GM18861 (cell line): ENCODE results near the gene JMJD1C.
"Not testable (repeated sequence)": the region's sequence is repeated elsewhere in the genome, so short reads cannot be mapped to it uniquely, and the experiment has no call there.

Experiments
- ATAC-seq: cut with Tn5 transposase; IDR thresholded peaks from one replicate; pipeline ENCODE4 v1.9.1; 2021; ENCODE audit not compliant: unreplicated experiment

JMJD1C gene

DNA sequence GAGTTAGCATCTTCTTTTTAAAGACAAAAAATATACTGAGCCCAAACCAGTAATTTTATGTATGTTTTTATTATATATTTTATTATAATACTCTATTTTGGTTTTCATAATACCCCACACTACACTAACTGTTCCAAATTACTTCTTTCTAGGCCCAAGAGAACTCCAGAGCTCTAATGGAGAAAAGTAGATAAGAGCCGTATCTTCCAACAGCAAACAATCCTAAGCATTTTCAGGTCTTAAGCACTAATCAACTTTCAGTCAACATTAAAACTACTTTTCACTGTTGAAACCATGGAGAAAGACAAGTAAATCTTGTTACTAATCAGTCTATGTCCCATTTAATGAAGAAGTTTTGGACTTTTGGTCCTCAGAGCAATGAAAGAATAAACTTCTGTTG is 55.1 kb downstream of the JMJD1C start:
- no peak for ATAC-seq

DNA sequence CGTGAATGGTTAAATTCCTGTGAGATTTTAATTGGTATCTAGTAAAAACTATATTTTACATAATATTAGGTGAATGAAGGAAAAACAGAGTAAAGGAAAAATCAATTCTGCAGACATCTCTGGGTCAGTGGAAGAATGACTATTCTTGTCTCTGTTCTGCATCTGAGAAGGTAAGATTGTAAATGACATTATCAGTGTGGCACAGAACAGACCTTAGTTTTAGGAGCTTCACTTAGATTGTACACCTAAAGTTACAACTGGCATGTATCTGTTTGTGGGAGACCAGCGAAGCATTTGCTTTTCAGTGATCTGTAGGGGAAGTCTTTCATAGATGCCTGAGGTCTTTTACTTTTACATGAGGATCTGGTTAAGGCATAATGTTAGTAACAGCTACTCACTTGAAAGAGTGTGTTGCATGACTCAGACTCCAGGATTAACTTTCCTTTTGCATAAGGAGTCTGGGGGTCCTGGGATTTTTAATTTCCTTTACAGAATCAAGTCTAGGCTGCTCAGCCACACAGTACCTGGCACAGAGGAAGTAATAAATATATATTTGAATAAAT is 56.2 kb downstream of the JMJD1C start:
- ATAC-seq: no peak

DNA sequence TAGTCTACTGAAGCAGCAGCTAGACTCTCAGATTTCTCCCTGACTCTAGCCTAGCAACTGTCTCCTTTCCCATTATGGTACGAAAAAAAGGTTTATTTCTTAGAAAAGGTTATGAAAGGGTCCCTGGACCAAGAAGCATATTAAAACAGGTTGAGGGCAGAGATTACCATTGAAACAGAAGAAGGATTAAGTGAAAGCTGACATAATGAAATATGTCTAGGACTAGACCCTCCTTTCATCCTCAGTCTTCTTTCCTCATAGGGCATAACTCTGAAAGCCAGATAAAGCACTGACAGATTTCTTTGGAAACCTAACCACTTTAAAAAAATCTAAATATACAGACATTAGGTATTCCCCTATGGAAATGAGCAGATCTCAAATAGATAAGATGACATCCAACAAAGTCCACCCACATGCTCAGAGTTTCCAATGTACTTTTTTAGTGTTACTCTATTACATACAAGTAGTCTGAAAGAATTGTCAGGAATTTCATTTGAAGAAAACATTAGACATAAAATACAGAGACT is 58.6 kb downstream of the JMJD1C start:
- ATAC-seq: no peak

DNA sequence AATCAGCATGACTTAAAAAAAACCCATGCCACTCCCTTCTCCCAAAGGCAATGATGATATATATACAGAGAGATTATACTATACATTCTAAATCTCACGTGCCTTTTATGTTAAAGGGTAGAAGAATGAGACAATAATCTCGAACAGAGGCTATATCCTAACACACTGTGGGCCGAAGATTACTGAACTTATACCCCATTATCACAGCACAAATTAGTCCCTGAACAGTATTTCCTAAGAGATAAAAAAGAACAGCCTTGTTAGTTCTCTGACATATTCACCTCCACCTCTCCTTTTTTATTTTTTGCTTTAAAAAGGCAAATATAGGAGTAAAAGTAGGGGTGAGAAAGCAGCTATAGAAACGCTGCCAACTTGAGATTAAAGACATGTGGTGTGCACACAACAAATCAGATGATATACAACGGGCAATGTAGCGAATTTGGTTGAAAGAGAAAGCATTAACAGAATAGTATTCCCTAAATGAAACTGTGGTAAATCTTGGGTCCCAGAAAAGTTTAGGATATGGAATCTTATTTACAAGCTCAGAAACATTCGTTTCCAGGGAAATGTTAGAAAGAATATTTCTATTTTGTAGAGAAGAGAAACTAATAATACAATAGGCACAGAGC is 69.5 kb downstream of the JMJD1C start:
- no peak for ATAC-seq

DNA sequence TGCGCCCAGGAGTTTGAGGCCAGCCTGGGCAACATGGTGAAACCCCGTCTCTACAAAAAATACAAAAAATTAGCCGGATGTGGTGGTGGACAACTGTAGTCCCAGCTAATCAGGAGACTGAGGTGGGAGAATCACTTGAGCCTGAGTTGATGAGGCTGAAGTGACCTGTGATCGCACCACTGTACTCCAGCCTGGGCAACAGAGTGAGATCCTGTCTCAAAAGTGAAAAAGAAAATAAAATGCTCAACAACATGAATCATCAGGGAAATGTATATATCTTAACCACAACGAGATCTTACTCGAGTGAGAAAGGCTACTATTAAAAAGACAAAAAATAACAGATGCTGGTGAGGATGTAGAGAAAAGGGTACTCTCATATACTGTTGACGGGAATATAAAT is 72.7 kb downstream of the JMJD1C start:
- no peak for ATAC-seq

DNA sequence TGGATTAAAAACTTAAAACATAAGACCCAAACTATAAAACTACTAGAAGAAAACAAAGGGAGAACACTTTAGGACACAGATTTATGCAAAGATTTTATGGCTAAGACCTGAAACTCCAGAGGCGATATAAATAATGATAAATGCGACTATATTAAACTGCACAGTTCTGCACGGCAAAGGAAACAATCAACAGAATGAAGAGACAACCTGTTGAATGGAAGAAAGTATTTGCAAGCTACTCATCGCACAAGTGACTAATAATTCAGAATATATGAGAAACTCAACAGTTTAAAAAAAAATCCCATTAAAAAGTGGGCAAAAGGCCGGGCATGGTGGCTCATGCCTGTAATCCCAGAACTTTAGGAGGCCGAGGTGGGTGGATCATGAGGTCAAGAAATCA is 73.6 kb downstream of the JMJD1C start:
- ATAC-seq: no peak

DNA sequence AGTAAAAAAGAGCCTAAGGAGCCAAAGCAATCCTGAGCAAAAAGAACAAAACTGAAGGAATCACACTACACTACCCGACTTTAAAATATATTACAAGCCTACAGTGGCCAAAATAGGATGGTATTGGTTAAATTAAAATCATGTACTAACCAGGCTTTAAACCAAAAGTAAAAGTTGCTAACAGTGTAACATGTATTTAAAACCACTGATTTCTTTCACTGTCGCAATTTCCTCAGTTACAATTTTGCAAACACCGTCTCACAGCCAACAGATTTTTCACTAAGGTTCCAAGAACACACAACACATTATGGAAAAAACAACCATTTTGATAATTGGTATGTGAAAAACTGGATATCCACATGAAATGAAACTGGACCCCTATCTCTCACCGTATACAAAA is 74.0 kb downstream of the JMJD1C start:
- ATAC-seq: no peak

DNA sequence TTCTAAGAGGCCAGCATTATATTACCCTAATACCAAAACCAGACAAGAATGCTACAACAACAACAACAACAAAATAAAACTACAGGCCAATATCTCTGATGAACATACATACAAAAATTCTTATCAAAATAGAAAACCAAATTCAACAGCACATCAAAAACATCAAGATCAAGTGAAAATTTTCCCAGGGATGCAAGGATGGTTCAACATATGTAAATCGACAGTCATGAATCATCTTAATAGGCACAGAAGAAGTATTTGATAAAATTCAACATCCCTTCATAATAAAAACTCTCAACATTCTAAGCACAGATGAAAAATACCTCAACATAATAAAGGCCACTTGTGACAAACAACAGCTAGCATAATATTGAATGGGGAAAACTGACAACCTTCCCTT is 75.3 kb downstream of the JMJD1C start:
- no peak for ATAC-seq

DNA sequence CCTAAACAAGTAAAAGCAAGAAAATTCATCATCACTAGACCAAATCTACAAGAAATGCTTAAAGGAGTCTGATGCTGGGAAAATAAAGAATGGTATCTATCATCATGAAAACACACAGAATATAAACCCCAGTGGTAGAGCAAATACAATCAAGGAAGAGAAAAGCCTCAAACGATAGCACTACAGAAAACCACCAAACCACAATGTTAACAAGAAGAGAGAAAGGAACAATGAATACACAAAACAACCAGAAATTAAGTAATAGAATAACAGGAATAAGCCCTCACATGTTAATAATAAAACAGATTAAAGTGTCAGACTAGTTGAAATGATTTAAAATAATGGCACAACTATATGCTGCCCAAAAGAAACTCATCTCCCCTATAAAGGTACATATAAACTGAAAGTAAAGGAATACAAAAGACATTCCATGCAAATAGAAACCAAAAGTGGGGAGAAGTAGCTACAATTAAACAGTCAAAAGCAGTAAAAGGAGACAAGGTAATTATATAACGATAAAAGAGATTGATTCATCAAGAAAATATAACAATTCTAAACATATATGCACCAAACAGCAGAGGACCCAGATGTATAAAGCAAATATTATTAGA is 77.3 kb downstream of the JMJD1C start:
- peak; percentile 71 for ATAC-seq

DNA sequence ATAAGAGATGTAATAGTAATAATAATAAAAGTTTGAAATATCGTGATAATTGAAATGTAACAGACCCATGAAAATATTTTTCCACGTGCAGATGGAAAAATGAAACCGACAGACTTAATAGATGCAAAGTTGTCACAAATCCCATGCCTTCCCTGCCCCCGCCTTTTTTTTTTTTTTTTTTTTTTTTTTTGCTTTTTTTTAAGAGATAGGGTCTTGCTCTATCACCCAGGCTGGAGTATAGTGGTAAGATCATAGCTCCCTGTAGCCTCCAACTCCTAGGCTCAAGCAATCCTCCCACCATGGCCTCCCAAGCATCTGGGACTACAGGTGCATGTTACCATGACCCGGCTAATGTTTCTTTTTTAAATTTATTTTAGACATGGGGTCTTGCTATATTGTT is 80.5 kb downstream of the JMJD1C start:
- ATAC-seq: no peak

DNA sequence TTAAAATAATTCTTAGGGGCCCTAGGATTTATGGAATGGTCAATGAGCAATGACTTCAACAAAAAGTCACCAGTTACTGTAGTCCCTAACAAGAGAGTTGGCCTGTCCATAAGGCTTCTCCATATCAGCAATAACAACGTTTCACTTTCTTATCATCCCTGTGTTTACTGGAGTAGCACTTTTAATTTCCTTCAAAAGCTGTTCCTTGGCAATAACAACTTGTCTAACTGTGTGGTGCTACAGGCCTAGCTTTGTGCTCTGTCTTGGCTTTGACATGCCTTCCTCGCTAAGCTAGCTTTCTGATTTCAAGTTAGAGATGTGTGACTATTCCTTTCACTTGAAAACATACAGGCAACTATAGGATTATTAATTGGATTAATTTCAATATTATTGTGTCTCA is 81.1 kb downstream of the JMJD1C start:
- ATAC-seq: no peak

DNA sequence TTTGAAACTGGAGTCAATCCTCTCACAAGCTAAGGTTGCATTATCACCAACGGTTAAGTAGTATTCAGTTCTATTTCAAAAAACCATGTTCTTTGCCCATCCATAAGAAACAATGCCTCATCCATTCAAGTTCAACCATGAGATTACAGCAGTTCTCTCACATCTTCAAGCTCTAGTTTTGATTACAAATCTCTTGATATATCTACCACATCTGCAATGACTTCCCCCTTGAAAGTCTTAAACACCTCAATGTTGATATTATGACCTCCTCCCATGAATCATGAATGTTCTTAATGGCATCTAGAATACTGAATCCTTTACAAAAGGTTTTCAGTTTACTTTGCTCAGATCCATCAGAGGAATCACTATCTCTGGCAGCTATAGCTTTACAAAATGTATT is 81.8 kb downstream of the JMJD1C start:
- ATAC-seq: no peak

DNA sequence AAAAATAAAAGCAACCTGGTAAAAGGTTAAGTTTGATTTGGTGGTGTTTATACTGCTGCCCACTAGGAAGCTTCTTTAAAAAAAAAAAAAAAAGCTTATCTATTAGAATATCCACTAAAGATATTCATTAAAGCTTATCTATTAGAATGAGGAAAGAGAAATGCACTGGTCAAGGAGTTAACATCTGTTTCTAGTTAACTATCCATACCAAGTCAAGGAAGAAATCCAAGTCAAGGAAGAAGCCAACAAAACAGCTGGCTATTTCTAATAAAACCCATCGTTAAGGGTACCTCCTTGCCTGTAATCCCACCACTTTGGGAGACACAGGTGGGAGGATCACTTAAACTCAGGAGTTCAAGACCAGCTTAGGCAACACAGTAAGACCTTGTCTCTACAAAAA is 82.6 kb downstream of the JMJD1C start:
- ATAC-seq: no peak

DNA sequence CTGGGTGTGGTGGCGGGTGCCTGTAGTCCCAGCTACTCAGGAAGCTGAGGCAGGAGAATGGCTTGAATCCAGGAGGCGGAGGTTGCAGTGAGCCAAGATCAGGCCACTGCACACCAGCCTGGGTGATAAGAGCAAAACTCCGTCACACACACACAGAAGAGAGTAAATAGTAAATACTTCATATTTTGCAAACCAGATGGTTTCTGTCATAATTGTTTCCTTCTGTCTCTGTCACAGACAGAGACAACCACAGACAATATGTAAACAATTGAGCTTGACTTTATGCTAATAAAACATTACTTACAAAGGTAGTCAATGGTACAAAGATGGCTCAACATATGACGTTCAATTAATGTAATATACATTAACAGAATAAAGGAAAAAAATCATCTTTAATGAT is 83.7 kb downstream of the JMJD1C start:
- no peak for ATAC-seq

DNA sequence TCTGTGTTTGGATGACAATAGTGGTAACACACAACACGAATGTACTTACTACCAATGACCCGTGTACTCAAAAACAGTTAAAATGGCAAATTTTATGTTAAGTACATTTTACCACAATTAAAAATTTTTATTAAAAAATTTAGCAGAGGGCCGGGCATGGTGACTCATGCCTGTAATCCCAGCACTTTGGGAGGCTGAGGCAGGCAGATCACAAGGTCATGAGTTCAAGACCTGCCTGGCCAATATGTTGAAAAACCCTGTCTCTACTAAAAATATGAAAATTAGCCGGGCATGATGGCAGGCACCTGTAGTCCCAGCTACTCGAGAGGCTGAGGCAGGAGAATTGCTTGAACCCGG is 88.5 kb downstream of the JMJD1C start:
- not testable (repeated sequence) for ATAC-seq

DNA sequence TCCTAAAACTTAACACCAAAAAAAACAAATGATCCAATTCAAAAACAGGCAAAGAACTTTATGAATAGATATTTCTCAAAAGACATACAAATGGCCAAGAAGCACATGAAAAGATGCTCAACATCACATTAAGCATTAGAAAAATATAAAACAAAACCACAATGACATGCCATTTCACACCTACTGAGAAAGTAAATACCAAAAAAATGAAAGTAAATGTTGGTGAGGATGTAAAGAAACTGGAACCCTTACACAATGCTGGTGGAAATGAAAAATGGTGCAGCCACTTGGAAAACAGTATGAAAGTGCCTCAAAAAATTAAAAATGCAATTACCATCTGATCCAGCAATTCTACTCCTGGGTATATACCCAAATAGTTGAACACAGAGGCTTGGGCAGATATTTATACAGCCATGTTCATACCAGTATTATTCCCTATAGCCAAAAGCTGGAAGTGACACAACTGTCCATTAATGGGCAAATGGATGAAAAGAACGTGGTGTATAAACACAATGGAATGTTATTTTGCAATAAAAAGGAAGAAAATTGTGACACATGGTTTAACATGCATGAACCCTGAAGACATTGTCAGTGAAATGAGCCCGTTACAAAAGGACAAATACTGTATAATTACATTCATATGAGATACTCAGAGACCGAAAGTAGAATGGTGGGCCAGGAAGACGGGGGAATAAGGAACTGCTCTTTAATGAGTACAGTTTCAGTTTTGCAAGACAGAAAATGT is 89.0 kb downstream of the JMJD1C start:
- peak; percentile 97 for ATAC-seq

DNA sequence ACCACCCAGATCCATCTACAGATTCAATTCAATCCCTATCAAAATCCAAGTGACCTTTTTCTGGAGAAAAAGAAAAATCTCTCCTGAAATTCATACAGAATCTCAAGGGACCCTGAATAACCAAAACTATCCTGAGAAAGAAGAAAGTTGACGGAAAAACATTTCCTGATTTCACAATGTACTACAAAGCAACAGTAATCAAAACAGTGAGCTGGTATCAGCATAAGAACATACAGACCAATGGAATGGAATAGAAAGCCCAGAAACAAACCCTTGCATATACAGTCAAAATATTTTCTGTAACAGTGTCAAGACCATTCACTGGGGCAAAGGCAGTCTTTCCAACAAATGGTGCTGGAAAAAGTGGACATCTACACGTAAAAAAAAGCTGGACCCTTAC is 89.9 kb downstream of the JMJD1C start:
- no peak for ATAC-seq

DNA sequence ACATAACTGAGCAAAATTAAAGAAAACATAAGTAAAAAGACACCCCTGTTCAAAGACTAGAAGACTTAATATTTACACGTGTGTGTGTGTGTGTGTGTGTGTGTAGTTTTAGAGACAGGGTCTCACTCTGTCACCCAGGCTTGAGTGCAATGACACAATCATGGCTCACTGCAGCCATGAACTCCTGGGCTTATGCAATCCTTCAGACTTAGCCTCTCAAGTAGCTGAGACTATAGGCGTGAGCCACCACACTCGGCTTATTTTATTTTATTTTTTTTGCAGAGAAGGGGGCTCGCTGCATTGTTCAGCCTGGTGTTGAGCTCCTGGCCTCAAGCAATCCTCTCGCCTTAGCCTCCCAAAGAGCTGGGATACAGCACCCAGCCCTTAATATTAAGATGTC is 90.3 kb downstream of the JMJD1C start:
- no peak for ATAC-seq

DNA sequence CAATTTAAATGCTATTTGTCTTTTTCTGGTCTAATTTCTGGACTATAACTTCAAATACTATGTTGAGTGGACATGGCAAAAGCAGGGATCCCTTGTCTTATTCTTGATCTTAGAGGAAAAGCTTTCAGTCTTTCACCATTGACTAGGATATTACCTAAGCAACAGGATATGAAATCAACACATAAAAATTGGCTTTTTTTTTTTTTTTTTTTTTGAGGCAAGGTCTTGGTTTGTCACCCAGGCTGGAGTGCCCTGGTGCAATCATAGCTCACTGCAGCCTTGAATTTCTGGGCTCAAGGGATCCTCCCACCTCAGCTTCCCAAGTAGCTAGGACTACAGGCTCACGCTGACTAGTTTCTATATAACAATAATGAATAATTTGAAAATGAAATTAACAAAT is 90.8 kb downstream of the JMJD1C start:
- no peak for ATAC-seq

DNA sequence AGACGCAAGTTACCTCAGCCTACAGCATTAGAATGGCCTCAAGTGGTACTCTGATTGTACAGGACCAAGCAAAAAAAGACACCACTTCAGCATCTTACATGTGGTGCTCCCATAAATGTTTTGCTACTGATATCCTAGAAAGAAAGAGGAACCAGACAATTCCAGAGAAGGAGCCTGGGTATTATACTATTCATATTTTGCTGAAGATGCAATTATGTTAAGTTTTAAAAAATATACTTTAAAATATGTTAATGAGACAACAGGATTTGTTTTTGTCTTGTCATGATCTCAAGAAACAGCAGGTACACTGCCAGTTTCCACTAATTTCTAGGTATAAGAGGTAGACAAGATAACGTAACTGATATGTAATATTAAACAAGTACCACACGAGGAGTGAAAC is 92.6 kb downstream of the JMJD1C start:
- no peak for ATAC-seq

DNA sequence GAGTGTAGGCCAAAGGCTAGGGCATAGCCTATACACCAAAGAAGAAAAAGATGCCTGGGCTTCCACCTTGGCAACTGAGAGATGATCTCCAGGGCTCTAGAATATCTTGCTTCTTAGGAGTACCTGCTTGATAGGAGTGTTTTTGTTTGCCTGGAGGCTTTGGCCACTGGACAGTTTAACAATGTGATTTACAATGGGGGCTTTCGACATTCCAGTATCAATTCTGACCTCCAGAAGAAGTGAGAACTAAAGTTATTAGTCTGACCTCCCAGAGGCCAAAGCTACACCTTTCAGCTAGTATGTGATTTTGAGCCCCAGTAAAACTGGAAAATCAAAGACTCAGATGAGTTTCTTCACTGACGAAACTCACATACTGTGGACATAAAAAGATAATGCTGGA is 96.1 kb downstream of the JMJD1C start:
- no peak for ATAC-seq

DNA sequence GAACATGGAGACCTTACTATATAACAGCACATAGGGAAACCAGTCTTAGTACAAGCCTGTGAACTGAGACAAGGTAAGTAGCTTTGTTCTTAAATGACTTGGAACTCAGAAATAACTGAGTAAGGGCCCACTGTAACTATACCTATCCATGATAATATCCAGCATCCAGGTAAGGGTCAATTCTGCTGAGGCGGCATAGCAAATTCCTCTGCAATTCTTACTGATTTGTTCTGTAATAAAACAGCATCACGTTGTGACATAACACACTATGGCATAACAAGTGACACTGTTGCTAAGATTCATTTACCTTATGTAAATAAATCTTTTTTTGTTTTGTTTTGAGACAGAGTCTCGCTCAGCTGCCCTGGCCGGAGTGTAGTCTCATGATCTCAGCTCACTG is 97.4 kb downstream of the JMJD1C start:
- ATAC-seq: no peak
